Caco-2 (cell line): ENCODE data around the gene MBOAT1. TPM values are rescaled to one million over a fixed set of nuclear protein-coding genes. Genes with fewer than 3 reads are reported as not detected.

Experiments used
- BruUV-seq: library from RNA; stranded (reverse); fragments of 400-500 nt; replicated peaks from 2 replicates; lab custom pipeline; 2021; lab: Mats Ljungman, UMichigan
- CTCF ChIA-PET: fragments of 300-600 bp; sonication (Branson Sonifier 250); formaldehyde crosslinking; loops from one replicate; lab custom pipeline; 2022; ENCODE audit warnings: antibody characterized with exemption; lab: Charles Lee
- POLR2A ChIA-PET: fragments of 300-600 bp; sonication (Branson Sonifier 250); formaldehyde crosslinking; loops from one replicate; lab custom pipeline; 2022; ENCODE audit warnings: antibody characterized with exemption; lab: Charles Lee
- DNase-seq, 2 experiments: peaks; one replicate each; pipeline versions ENCODE4 v3.0.0 to v3.0.0-alpha.2; 2020 to 2022
- H3K27me3 ChIP-seq: replicated peaks from 2 replicates; pipeline ENCODE4 v1.6.0; 2011; ENCODE audit warnings: low read length; ENCODE audit not compliant: control insufficient read depth, insufficient read depth
- H3K36me3 ChIP-seq: 2 replicates; pipeline ENCODE4 v1.5.1; 2011; ENCODE audit warnings: low read length; ENCODE audit not compliant: control insufficient read depth, insufficient read depth
- H3K4me1 ChIP-seq: fragments of 250-450 bp; sonication (Bioruptor Pico); 2 replicates; pipeline ENCODE4 v1.5.1; 2020; ENCODE audit warnings: mild to moderate bottlenecking
- H3K4me3 ChIP-seq: 2 replicates; pipeline ENCODE4 v1.5.1; 2011; ENCODE audit warnings: low read depth, mild to moderate bottlenecking, control low read depth, low read length
- H3K9me3 ChIP-seq: fragments of 250-450 bp; sonication (Bioruptor Pico); 2 replicates; pipeline ENCODE4 v1.5.1; 2020; ENCODE audit warnings: mild to moderate bottlenecking, moderate library complexity
- H3K27ac Mint-ChIP-seq: one replicate; pipeline ENCODE4 v1.8.0; 2022; ENCODE audit warnings: mixed read lengths; ENCODE audit not compliant: unreplicated experiment
- H3K27me3 Mint-ChIP-seq: one replicate; pipeline ENCODE4 v1.8.0; 2022; ENCODE audit warnings: mixed read lengths; ENCODE audit not compliant: insufficient read depth, unreplicated experiment
- H3K36me3 Mint-ChIP-seq: one replicate; pipeline ENCODE4 v1.8.0; 2022; ENCODE audit warnings: mild to moderate bottlenecking, mixed read lengths; ENCODE audit not compliant: insufficient read depth, unreplicated experiment
- H3K4me1 Mint-ChIP-seq: one replicate; pipeline ENCODE4 v1.8.0; 2022; ENCODE audit warnings: low read depth, mixed read lengths; ENCODE audit not compliant: unreplicated experiment
- H3K4me3 Mint-ChIP-seq: one replicate; pipeline ENCODE4 v1.8.0; 2022; ENCODE audit warnings: mild to moderate bottlenecking, moderate library complexity, mixed read lengths; ENCODE audit not compliant: unreplicated experiment
- H3K9me3 Mint-ChIP-seq: one replicate; pipeline ENCODE4 v1.8.0; 2022; ENCODE audit warnings: mixed read lengths; ENCODE audit not compliant: unreplicated experiment
- CTCF ChIP-seq, 2 experiments: fragments of 200-600 bp in 1 of 2; IDR thresholded peaks; 1 replicate in 1 of 2; 2 replicates in 1 of 2; pipeline versions ENCODE4 v1.5.1 to v1.8.0; 2011 to 2022; ENCODE audit warnings: antibody characterized with exemption in 1 of 2, control low read depth in 1 of 2, inconsistent platforms in 1 of 2, low read depth in 1 of 2, low read length in 1 of 2, mild to moderate bottlenecking in 1 of 2, moderate library complexity in 1 of 2; ENCODE audit not compliant: insufficient read depth in 1 of 2, severe bottlenecking in 1 of 2, unreplicated experiment in 1 of 2
- intact Hi-C: fragments of 100-400 bp; cut with micrococcal nuclease; formaldehyde crosslinking; loops from one replicate; pipeline ENCODE4 v1.10.0; 2022; ENCODE audit not compliant: unreplicated experiment
- total RNA-seq: library from RNA; stranded (reverse); gene quantifications from 2 replicates; pipeline ENCODE4 v1.2.3, GENCODE V29; 2022

MBOAT1 gene
- total RNA-seq, 1 experiment from 2014 or later: 7.3 TPM

GRCh38 chr6:20191992-20192391, 20.3 kb downstream of the MBOAT1 start:
- Mint-ChIP-seq H3K27me3 (no peaks in the 10 kb centered on the region), H3K4me3 (no peak overlapping the region), H3K36me3 (no peaks in the 10 kb centered on the region), H3K27ac (no peak overlapping the region), H3K9me3 (peaks cover 10% of the 10 kb centered on the region), H3K4me1 (peaks cover 8% of the 10 kb centered on the region)
- BruUV-seq: no TSS peak
- POLR2A ChIA-PET: no interaction called here
- Histone ChIP-seq H3K4me3 (no peak overlapping the region), H3K4me1 (peaks cover 7% of the 10 kb centered on the region), H3K27me3 (no peaks in the 10 kb centered on the region), H3K36me3 (no peaks in the 10 kb centered on the region), H3K9me3 (no peaks in the 10 kb centered on the region)
- intact Hi-C loops: no loop called here
- no peak for DNase-seq
- CTCF ChIA-PET: no interaction called here
- TF ChIP-seq CTCF (IDR thresholded peaks at IDR 0.05; ENCODE audit: insufficient read depth in 1 of 2, low read depth in 1 of 2, low read length in 1 of 2, severe bottlenecking in 1 of 2, unreplicated experiment in 1 of 2): no peak

GRCh38 chr6:20188630-20189075, 23.6 kb downstream of the MBOAT1 start:
- no peak overlapping the region for H3K4me3 ChIP-seq
- TF ChIP-seq CTCF (IDR thresholded peaks at IDR 0.05; ENCODE audit: insufficient read depth in 1 of 2, low read depth in 1 of 2, low read length in 1 of 2, severe bottlenecking in 1 of 2, unreplicated experiment in 1 of 2): no peak
- intact Hi-C loops: no loop called here
- ChIA-PET POLR2A (no interaction called here), CTCF (no interaction called here)
- H3K4me3 Mint-ChIP-seq: no peak overlapping the region
- no peaks in the 10 kb centered on the region for H3K27me3 Mint-ChIP-seq
- no peak overlapping the region for H3K27ac Mint-ChIP-seq
- H3K9me3 ChIP-seq: no peaks in the 10 kb centered on the region
- H3K4me1 ChIP-seq: peaks cover 7% of the 10 kb centered on the region
- DNase-seq: no peak
- no TSS peak for BruUV-seq
- no peaks in the 10 kb centered on the region for H3K36me3 Mint-ChIP-seq
- H3K36me3 ChIP-seq: no peaks in the 10 kb centered on the region
- H3K4me1 Mint-ChIP-seq: peaks cover 8% of the 10 kb centered on the region
- peaks cover 10% of the 10 kb centered on the region for H3K9me3 Mint-ChIP-seq
- H3K27me3 ChIP-seq: no peaks in the 10 kb centered on the region

GRCh38 chr6:20186981-20187380, 25.3 kb downstream of the MBOAT1 start:
- Mint-ChIP-seq H3K27me3 (no peaks in the 10 kb centered on the region), H3K4me3 (no peak overlapping the region), H3K27ac (no peak overlapping the region), H3K9me3 (peaks cover 10% of the 10 kb centered on the region), H3K36me3 (no peaks in the 10 kb centered on the region), H3K4me1 (peaks cover 2% of the 10 kb centered on the region)
- H3K36me3 ChIP-seq: no peaks in the 10 kb centered on the region
- no peak overlapping the region for H3K4me3 ChIP-seq
- ChIA-PET CTCF (no interaction called here), POLR2A (no interaction called here)
- intact Hi-C loops: no loop called here
- H3K27me3 ChIP-seq: no peaks in the 10 kb centered on the region
- no peak for TF ChIP-seq CTCF (IDR thresholded peaks at IDR 0.05; ENCODE audit: insufficient read depth in 1 of 2, low read depth in 1 of 2, low read length in 1 of 2, severe bottlenecking in 1 of 2, unreplicated experiment in 1 of 2)
- BruUV-seq: no TSS peak
- H3K4me1 ChIP-seq: peaks cover 3% of the 10 kb centered on the region
- no peaks in the 10 kb centered on the region for H3K9me3 ChIP-seq
- no peak for DNase-seq
